ENCODE measurements around the gene CCDC63.

DNA sequence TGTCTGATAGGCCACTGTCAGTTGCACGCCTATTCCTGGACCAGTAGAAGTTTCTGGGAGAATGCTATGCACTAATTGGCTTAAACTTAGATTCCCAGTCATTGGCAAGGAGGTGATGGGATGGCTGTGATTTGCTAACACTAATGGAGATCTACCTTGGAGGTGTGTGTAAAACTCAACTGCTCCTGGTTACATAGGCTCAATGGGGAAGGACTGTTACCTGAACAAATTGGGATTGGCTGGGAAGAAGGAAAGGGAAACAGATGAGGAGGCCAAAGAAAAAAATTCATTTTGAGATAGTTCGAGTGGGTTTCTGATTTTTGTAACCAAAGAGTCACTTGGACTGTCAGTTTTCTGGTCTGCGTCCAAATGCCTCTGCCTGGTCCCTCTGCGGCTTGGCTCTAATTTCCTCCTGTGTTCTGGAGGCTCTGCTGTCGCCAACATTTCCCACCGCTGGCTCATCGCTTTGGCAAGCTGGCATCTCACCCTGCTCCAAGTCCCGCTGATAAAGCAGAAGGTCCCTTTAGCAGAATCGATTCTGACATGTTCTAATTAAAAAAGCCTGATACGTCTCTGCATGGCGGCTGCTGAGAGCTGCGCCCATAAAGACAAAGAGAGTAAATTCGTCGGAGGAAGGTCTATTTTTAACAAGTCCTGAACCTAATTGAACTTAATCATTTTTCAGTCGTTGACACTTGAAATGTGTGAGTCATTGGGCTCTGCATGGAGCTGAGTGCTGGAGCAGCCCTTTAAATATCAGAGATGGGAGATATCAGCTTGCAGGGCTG is 2.0 kb upstream of the CCDC63 start:
- TF ChIP-seq, protein P1, sequence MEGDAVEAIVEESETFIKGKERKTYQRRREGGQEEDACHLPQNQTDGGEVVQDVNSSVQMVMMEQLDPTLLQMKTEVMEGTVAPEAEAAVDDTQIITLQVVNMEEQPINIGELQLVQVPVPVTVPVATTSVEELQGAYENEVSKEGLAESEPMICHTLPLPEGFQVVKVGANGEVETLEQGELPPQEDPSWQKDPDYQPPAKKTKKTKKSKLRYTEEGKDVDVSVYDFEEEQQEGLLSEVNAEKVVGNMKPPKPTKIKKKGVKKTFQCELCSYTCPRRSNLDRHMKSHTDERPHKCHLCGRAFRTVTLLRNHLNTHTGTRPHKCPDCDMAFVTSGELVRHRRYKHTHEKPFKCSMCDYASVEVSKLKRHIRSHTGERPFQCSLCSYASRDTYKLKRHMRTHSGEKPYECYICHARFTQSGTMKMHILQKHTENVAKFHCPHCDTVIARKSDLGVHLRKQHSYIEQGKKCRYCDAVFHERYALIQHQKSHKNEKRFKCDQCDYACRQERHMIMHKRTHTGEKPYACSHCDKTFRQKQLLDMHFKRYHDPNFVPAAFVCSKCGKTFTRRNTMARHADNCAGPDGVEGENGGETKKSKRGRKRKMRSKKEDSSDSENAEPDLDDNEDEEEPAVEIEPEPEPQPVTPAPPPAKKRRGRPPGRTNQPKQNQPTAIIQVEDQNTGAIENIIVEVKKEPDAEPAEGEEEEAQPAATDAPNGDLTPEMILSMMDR (IDR thresholded peaks at IDR 0.05), result no peak
- no peak for TF ChIP-seq POLR2A (IDR thresholded peaks at IDR 0.05)
